Activated CD8-positive, alpha-beta memory T cell treated with anti-CD3 and anti-CD28 coated beads, Interleukin-2, amount 50 U/mL, for 1 hour (primary cell): ENCODE results near the gene ETV7.
"Not testable (repeated sequence)": the region's sequence is repeated elsewhere in the genome, so short reads cannot be mapped to it uniquely, and the experiment has no call there.

ENCODE experiments used
- DNase-seq: peaks from one replicate; pipeline ENCODE4 v3.0.0-alpha.2; 2020; ENCODE audit errors: extremely low read depth

ETV7 gene

DNA sequence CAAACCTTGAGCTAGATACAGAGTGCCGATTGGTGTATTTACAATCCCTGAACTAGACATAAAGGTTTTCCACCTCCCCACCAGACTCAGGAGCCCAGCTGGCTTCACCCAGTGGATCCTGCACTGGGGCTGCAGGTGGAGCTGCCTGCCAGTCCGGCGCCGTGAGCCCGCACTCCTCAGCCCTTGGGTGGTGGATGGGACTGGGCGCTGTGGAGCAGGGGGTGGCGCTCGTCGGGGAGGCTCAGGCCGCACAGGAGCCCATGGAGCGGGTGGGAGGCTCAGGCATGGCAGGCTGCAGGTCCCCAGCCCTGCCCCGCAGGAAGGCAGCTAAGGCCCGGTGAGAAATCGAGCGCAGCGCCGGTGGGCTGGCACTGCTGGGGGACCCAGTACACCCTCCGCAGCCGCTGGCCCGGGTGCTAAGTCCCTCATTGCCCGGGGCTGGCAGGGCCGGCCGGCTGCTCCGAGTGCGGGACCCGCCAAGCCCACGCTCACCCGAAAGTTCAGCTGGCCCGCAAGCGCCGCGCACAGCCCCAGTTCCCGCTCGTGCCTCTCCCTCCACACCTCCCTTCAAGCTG, 23.3 kb downstream of the ETV7 start:
- not testable (repeated sequence) for DNase-seq

GRCh38 chr6:36363371-36363752, 24.1 kb downstream of the ETV7 start:
- DNase-seq, result not testable (repeated sequence)

DNA sequence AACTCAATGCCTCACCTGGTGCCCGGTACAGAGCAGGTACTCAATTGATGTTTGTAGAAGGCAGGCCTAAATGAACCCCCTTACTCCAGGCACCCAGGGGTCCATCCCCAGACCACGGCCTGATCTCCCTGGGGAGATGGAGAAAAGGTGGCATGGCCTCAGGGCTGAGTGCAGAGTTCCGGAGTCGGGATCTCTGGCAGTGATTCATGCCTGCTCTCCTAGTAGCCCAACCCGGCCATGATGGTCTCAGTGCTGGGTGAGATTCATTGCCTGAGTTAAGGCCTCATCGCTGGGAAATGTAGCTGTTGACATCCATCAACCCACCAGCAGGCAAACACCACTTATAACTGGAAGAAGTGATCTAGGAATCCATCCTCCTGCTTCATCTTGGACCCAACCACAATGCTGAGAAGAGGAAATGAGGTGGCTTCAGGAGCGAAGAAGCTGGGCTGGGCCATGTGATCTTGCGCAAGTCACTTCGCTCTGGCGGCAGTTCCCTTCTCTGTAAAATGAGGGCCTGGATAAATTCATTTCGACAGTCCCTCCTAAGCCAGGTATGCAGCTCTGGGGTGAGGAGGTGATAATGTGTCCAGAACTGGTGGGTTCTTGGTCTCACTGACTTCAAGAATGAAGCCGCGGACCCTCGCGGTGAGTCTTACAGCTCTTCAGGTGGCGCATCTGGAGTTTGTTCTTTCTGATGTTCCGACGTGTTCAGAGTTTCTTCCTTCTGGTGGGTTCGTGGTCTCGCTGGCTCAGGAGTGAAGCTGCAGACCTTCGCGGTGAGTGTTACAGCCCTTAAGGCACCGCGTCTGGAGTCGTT, 24.7 kb downstream of the ETV7 start:
- DNase-seq, result no peak

GRCh38 chr6:36361071-36361470, 26.4 kb downstream of the ETV7 start:
- no peak for DNase-seq

DNA sequence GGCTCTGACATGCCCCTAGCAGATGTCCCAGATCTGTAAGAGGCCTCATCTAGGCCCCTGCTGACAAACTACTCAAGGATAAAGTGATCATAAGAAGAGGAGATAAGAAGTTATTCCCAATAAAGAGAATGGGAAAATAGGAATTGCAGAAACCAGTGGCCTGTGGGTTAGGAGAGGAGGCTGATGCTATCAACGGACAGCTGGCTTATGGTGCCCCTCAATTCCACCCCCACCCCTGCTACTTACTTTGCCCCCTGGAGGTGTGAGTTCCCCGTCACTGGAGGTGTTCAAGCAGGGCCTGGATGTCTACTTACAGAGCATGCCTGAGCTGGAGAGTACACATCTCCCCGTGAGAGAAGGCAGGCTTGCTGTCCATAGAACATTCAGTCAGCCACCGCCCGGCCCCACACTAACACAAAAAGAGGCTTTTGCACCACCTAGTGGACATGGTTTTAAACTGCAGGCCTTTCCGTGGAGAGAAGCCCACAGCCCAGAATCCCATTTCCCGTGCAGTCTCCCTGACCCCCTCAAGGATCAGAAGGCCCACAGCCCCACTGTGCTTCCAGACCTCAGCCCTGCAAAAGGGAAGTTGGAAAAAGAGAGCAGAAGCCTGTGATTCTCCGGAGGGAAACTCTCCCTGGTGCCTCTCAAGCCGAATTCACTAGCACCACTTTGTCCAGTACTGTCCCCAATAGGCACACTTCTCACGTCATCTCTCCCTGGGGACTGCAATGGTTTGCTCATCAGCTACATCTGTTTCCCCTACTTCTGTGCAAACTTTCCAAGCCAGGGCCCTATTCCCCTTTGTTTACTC, 27.0 kb downstream of the ETV7 start:
- DNase-seq, result peak; percentile 36

GRCh38 chr6:36358226-36358915, 29.1 kb downstream of the ETV7 start:
- no peak for DNase-seq

DNA sequence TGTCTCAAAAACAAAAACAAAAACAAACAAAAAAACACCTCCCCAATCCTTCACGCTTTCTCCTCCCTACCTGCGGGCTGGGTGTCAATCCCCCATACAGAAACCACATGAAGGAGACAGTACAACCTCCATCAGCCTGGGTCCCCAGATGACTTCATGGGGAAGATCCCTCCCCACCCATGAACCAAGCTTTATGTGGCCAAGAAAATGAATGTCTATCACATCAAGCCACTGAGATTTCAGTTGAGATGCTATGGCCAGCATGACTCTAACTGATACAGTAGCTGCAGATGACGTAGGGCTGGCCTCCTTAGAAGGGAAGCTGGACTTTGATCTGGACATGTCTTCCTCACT, 29.6 kb downstream of the ETV7 start:
- no peak for DNase-seq

GRCh38 chr6:36355819-36356218, 31.6 kb downstream of the ETV7 start:
- DNase-seq, result no peak

DNA sequence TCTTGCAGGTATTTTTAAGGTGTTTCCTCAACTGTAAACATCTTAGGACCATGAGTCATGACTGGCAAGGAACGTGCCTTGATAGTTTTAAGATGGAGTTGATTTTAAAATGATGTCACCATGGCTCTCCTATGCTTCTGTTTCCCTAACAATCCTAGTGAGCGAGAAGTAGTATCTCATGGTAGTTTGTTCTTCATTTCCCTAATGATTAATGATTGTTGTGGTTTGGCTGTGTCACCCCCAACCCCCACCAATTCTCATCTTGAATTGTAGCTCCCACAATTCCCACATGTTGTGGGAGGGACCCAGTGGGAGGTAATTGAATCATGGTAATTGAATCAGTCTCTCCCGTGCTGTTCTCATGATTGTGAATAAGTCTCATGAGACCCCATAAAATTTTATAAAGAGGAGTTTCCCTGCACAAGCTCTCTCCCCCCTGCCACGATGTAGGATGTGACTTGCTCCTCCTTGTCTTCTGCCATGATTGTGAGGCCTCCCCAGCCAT, 34.0 kb downstream of the ETV7 start:
- DNase-seq, result no peak

DNA sequence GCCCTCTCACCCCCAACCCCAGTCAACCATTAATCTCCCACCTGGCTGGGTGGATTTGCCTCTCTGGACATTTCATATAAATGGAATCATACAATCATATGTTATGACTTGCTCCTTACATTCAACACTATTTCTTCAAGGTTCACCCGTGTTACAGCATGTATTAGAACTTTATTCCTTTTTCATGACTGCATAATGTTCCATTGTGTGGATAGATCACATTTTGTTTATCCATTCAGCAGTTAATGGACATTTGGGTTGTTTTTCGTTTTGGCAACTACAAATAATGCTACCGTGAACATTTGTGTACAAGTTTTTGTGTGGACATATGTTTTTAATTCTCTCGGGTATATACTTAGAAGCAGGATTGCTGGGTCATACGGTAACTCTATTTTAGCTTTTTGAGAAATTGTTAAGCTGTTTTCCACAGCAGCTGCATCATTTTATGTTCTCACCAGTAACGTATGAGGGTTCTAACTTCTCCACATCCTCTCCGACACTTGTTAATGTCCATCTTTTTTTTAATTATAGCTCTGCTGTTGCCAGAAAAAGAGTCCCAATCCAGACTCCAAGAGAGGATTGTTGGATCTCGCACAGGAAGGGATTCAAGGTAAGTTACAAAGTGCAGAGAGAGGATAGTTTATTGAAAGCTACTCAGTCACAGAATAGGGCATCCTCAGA, 34.9 kb downstream of the ETV7 start:
- no peak for DNase-seq

- no peak for DNase-seq
Observed at GRCh38 chr6:36350681-36351571, 36.5 kb downstream of the ETV7 start.

- no peak for DNase-seq
Observed at GRCh38 chr6:36350082-36350481, 37.4 kb downstream of the ETV7 start.

- DNase-seq, result no peak
Observed at GRCh38 chr6:36349240-36349639, 38.2 kb downstream of the ETV7 start.

GRCh38 chr6:36347621-36348020, 39.8 kb downstream of the ETV7 start:
- DNase-seq, result no peak

GRCh38 chr6:36346486-36347273, 40.8 kb downstream of the ETV7 start:
- DNase-seq, result no peak

GRCh38 chr6:36345681-36346466, 41.6 kb downstream of the ETV7 start:
- no peak for DNase-seq

DNA sequence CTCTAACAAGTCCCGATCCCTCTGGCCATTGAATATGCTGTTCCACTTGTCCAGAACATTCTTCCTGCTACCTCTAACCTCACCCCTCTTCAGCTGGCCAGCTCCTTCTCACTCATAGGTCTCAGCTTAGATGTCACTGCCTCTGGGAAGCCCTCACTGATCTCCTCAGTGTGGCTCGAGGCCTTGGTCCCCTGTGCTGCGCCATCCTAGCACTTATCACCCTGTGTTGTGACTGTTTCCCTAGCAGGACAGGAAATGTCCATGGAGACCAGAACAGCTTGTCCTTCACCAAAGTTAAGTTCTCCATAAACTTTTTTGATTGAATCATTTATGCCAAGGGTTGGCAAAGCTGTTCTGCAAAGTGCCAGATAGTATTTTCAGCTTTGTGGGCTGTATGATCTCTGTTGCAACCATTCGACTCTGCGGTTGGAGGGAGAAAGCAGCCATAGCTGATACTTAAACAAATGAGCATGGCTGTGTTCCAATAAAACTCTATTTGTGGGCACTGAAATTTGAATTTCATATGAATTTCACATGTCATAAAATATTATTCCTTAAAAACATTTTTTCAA, 44.3 kb downstream of the ETV7 start:
- no peak for DNase-seq
